ENCODE measurements around the gene CRTC1.

CRTC1 gene

DNA sequence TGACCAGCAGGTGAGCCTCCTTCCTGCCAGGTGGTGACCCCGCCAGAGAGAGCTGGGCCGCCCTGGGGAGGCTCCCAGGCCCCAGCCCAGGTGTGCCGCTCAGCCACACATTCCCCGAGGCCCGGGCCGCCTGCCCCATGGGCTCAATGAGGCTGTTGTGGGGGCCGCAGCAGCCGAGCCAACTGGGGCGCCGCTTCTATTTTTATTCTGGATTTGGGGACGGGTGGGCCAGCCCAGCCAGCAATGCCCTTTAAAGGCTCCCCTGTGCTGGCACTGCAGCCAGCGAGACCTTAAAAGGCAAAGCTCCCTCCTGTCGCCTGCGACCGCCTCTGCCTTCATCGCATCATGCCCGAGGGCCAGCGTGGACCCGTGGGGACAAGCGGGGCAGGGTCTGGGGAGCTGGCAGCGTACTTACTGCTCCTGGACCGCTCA is 17.7 kb upstream of the CRTC1 start (continued):
- TF ChIP-seq, protein P1, sequence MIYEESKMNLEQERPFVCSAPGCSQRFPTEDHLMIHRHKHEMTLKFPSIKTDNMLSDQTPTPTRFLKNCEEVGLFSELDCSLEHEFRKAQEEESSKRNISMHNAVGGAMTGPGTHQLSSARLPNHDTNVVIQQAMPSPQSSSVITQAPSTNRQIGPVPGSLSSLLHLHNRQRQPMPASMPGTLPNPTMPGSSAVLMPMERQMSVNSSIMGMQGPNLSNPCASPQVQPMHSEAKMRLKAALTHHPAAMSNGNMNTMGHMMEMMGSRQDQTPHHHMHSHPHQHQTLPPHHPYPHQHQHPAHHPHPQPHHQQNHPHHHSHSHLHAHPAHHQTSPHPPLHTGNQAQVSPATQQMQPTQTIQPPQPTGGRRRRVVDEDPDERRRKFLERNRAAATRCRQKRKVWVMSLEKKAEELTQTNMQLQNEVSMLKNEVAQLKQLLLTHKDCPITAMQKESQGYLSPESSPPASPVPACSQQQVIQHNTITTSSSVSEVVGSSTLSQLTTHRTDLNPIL (CRISPR knock-in tag; IDR thresholded peaks at IDR 0.05; ENCODE audit: low read depth): no peak
- TF ChIP-seq GLIS3 (CRISPR knock-in tag; IDR thresholded peaks at IDR 0.05): no peak

DNA sequence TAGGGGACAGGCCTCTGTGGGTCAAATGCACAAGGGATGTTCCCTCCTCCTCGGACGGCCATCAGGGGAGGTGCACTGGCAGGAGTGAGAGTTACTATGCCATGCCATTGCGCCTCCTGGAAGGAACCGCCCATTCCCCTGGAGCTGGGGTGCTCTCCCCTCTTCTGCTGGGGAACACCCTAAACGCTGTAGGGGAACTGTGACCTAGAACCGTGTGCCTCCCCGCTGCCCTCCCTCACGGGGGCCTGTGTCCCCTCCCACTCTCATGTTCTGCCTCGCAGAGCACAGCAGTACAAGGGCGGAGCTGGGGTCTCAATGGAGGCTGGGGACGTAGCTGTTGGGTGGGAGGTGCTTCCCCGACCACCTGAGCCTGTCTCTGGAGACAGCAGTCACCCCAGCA is 17.2 kb upstream of the CRTC1 start:
- TF ChIP-seq, protein P2, sequence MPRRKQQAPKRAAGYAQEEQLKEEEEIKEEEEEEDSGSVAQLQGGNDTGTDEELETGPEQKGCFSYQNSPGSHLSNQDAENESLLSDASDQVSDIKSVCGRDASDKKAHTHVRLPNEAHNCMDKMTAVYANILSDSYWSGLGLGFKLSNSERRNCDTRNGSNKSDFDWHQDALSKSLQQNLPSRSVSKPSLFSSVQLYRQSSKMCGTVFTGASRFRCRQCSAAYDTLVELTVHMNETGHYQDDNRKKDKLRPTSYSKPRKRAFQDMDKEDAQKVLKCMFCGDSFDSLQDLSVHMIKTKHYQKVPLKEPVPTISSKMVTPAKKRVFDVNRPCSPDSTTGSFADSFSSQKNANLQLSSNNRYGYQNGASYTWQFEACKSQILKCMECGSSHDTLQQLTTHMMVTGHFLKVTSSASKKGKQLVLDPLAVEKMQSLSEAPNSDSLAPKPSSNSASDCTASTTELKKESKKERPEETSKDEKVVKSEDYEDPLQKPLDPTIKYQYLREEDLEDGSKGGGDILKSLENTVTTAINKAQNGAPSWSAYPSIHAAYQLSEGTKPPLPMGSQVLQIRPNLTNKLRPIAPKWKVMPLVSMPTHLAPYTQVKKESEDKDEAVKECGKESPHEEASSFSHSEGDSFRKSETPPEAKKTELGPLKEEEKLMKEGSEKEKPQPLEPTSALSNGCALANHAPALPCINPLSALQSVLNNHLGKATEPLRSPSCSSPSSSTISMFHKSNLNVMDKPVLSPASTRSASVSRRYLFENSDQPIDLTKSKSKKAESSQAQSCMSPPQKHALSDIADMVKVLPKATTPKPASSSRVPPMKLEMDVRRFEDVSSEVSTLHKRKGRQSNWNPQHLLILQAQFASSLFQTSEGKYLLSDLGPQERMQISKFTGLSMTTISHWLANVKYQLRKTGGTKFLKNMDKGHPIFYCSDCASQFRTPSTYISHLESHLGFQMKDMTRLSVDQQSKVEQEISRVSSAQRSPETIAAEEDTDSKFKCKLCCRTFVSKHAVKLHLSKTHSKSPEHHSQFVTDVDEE (CRISPR knock-in tag; IDR thresholded peaks at IDR 0.05): no peak
- TF ChIP-seq TOX (CRISPR knock-in tag; IDR thresholded peaks at IDR 0.05; ENCODE audit: borderline replicate concordance): no peak
- TF ChIP-seq ZC3H10 (CRISPR knock-in tag; IDR thresholded peaks at IDR 0.05): no peak
- no peak for TF ChIP-seq BACH2 (CRISPR knock-in tag; IDR thresholded peaks at IDR 0.05; ENCODE audit: borderline replicate concordance)
- TF ChIP-seq ISL1 (CRISPR knock-in tag; IDR thresholded peaks at IDR 0.05): no peak
- TF ChIP-seq, protein P3, sequence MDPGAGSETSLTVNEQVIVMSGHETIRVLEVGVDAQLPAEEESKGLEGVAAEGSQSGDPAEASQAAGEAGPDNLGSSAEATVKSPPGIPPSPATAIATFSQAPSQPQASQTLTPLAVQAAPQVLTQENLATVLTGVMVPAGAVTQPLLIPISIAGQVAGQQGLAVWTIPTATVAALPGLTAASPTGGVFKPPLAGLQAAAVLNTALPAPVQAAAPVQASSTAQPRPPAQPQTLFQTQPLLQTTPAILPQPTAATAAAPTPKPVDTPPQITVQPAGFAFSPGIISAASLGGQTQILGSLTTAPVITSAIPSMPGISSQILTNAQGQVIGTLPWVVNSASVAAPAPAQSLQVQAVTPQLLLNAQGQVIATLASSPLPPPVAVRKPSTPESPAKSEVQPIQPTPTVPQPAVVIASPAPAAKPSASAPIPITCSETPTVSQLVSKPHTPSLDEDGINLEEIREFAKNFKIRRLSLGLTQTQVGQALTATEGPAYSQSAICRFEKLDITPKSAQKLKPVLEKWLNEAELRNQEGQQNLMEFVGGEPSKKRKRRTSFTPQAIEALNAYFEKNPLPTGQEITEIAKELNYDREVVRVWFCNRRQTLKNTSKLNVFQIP (CRISPR knock-in tag; IDR thresholded peaks at IDR 0.05; ENCODE audit: borderline replicate concordance, low read depth): no peak
- no peak for TF ChIP-seq OSR1 (CRISPR knock-in tag; IDR thresholded peaks at IDR 0.05)
- TF ChIP-seq, protein P1 (CRISPR knock-in tag; IDR thresholded peaks at IDR 0.05; ENCODE audit: low read depth): no peak
- no peak for TF ChIP-seq TCF4 (CRISPR knock-in tag; IDR thresholded peaks at IDR 0.05; ENCODE audit: borderline replicate concordance)
- TF ChIP-seq ARNTL (CRISPR knock-in tag; IDR thresholded peaks at IDR 0.05; ENCODE audit: borderline replicate concordance, low read depth): no peak
- TF ChIP-seq, protein P4, sequence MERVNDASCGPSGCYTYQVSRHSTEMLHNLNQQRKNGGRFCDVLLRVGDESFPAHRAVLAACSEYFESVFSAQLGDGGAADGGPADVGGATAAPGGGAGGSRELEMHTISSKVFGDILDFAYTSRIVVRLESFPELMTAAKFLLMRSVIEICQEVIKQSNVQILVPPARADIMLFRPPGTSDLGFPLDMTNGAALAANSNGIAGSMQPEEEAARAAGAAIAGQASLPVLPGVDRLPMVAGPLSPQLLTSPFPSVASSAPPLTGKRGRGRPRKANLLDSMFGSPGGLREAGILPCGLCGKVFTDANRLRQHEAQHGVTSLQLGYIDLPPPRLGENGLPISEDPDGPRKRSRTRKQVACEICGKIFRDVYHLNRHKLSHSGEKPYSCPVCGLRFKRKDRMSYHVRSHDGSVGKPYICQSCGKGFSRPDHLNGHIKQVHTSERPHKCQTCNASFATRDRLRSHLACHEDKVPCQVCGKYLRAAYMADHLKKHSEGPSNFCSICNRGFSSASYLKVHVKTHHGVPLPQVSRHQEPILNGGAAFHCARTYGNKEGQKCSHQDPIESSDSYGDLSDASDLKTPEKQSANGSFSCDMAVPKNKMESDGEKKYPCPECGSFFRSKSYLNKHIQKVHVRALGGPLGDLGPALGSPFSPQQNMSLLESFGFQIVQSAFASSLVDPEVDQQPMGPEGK (CRISPR knock-in tag; IDR thresholded peaks at IDR 0.05; ENCODE audit: borderline replicate concordance): no peak
- no peak for TF ChIP-seq ZFP3 (CRISPR knock-in tag; IDR thresholded peaks at IDR 0.05)
- no peak for TF ChIP-seq ESRRG (CRISPR knock-in tag; IDR thresholded peaks at IDR 0.05)
- TF ChIP-seq RARB (CRISPR knock-in tag; IDR thresholded peaks at IDR 0.05): no peak
- TF ChIP-seq CSRNP3 (CRISPR knock-in tag; IDR thresholded peaks at IDR 0.05): no peak
- no peak for TF ChIP-seq ZNF565 (CRISPR knock-in tag; conservative IDR thresholded peaks at IDR 0.05; ENCODE audit: low read depth)
- TF ChIP-seq ZNF8 (CRISPR knock-in tag; IDR thresholded peaks at IDR 0.05): no peak
- no peak for TF ChIP-seq PPARA (CRISPR knock-in tag; IDR thresholded peaks at IDR 0.05; ENCODE audit: borderline replicate concordance)
- no peak for TF ChIP-seq SNAI2 (CRISPR knock-in tag; IDR thresholded peaks at IDR 0.05)
- ATAC-seq: no peak

DNA sequence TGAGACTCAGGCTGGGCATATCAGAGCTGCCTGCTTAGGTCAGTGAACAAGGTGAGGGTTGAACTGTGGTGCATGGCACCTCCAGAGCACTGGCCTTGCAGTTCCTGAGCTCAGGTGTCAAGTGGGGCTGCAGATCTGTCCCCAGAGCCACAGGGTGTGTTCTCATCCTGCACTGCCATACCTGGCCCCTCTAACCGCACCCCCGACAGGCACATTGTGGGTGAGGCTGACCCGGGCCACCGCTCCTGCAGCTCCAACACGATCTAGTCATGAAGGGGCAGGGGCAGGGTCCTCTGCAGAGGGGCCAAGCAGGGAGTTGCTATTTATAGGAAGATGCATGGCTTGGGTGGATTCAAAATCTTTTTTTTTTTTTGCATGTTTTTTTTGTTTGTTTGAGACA is 16.7 kb upstream of the CRTC1 start:
- ATAC-seq: no peak
- no peak for TF ChIP-seq ZNF70 (CRISPR knock-in tag; IDR thresholded peaks at IDR 0.05)
- TF ChIP-seq ZFP3 (CRISPR knock-in tag; IDR thresholded peaks at IDR 0.05): no peak
- TF ChIP-seq CSRNP3 (CRISPR knock-in tag; IDR thresholded peaks at IDR 0.05): no peak
- no peak for TF ChIP-seq ARNTL (CRISPR knock-in tag; IDR thresholded peaks at IDR 0.05; ENCODE audit: borderline replicate concordance, low read depth)
- TF ChIP-seq TOX (CRISPR knock-in tag; IDR thresholded peaks at IDR 0.05; ENCODE audit: borderline replicate concordance): no peak
- TF ChIP-seq, protein P3 (CRISPR knock-in tag; IDR thresholded peaks at IDR 0.05; ENCODE audit: borderline replicate concordance, low read depth): no peak
- TF ChIP-seq CSDC2 (CRISPR knock-in tag; IDR thresholded peaks at IDR 0.05): no peak
- no peak for TF ChIP-seq ZC3H10 (CRISPR knock-in tag; IDR thresholded peaks at IDR 0.05)
- no peak for TF ChIP-seq ESRRG (CRISPR knock-in tag; IDR thresholded peaks at IDR 0.05)
- TF ChIP-seq GLIS3 (CRISPR knock-in tag; IDR thresholded peaks at IDR 0.05): no peak
- TF ChIP-seq ZFP30 (CRISPR knock-in tag; IDR thresholded peaks at IDR 0.05): no peak
- no peak for TF ChIP-seq PPARA (CRISPR knock-in tag; IDR thresholded peaks at IDR 0.05; ENCODE audit: borderline replicate concordance)

Data from SK-N-SH treated with all-trans-retinoic acid at 6 μM for 48 hours (cell line).